Loucy (cell line): ENCODE measurements around the gene ALPL.

Experiments used
- EZH2phosphoT487 ChIP-seq: fragments of 200-600 bp; IDR thresholded peaks from 2 replicates; pipeline ENCODE4 v1.6.1; 2018; ENCODE audit warnings: antibody characterized with exemption, mild to moderate bottlenecking, moderate library complexity, borderline replicate concordance
- TF ChIP-seq, protein P1 (sequence below): fragments of 200-600 bp; sonication (generic); conservative IDR thresholded peaks from 2 replicates; pipeline ENCODE4 v1.5.1; 2014; ENCODE audit warnings: mild to moderate bottlenecking, antibody characterized with exemption, low read length

DNA sequence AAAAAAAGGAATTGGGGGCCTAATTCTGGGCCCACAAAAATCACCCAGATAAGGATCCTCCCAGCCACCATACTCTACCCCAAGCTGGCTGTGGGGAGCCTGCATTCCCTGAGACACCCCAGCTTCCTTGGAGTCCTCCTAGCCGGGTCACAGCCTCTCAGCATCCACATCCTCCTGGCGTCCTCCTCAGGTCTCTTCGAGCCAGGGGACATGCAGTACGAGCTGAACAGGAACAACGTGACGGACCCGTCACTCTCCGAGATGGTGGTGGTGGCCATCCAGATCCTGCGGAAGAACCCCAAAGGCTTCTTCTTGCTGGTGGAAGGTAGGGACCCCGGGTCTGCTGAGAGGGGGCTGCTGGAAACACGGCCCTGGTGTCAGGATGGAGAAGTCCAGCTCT is 64.3 kb downstream of the ALPL start:
- TF ChIP-seq, protein P1, sequence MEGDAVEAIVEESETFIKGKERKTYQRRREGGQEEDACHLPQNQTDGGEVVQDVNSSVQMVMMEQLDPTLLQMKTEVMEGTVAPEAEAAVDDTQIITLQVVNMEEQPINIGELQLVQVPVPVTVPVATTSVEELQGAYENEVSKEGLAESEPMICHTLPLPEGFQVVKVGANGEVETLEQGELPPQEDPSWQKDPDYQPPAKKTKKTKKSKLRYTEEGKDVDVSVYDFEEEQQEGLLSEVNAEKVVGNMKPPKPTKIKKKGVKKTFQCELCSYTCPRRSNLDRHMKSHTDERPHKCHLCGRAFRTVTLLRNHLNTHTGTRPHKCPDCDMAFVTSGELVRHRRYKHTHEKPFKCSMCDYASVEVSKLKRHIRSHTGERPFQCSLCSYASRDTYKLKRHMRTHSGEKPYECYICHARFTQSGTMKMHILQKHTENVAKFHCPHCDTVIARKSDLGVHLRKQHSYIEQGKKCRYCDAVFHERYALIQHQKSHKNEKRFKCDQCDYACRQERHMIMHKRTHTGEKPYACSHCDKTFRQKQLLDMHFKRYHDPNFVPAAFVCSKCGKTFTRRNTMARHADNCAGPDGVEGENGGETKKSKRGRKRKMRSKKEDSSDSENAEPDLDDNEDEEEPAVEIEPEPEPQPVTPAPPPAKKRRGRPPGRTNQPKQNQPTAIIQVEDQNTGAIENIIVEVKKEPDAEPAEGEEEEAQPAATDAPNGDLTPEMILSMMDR = no peak
- TF ChIP-seq EZH2phosphoT487 = no peak
